H9 (cell line): ENCODE results near the gene VAV2. TPM values are rescaled to one million over a fixed set of nuclear protein-coding genes. Genes with fewer than 3 reads are reported as not detected.

Experiments used
- DNase-seq: peaks from one replicate; pipeline ENCODE4 v3.0.0-alpha.2; 2017
- H2AFZ ChIP-seq: one replicate; pipeline ENCODE4 v1.6.1; 2013; ENCODE audit warnings: mild to moderate bottlenecking, low read length, control low read depth, moderate library complexity
- H2AK5ac ChIP-seq: 2 replicates; pipeline ENCODE4 v1.6.1; 2013; ENCODE audit warnings: low read length, control low read depth, mixed read lengths; ENCODE audit not compliant: insufficient read length
- H2BK120ac ChIP-seq: one replicate; pipeline ENCODE4 v1.6.1; 2013; ENCODE audit warnings: low read depth, mild to moderate bottlenecking, low read length, control low read depth, inconsistent platforms; ENCODE audit not compliant: poor library complexity, severe bottlenecking
- H2BK12ac ChIP-seq: 2 replicates; pipeline ENCODE4 v1.6.1; 2013; ENCODE audit warnings: low read length, control low read depth, mixed read lengths, low read depth; ENCODE audit not compliant: insufficient read length
- H2BK15ac ChIP-seq: 2 replicates; pipeline ENCODE4 v1.6.1; 2013; ENCODE audit warnings: low read depth, low read length, control low read depth
- H2BK20ac ChIP-seq: one replicate; pipeline ENCODE4 v1.6.1; 2013; ENCODE audit warnings: low read depth, mild to moderate bottlenecking, low read length, control low read depth, inconsistent platforms; ENCODE audit not compliant: poor library complexity, severe bottlenecking
- H2BK5ac ChIP-seq: 2 replicates; pipeline ENCODE4 v1.6.1; 2013; ENCODE audit warnings: low read length, control low read depth, mixed read lengths; ENCODE audit not compliant: insufficient read length
- H3K14ac ChIP-seq: 2 replicates; pipeline ENCODE4 v1.6.1; 2013; ENCODE audit warnings: low read length, control low read depth; ENCODE audit not compliant: insufficient read depth
- H3K18ac ChIP-seq: 2 replicates; pipeline ENCODE4 v1.6.1; 2013; ENCODE audit warnings: low read depth, mild to moderate bottlenecking, mixed read lengths, low read length, control low read depth; ENCODE audit not compliant: insufficient read length
- H3K23ac ChIP-seq: 2 replicates; pipeline ENCODE4 v1.6.1; 2013; ENCODE audit warnings: low read length, control low read depth, mixed read lengths, low read depth; ENCODE audit not compliant: insufficient read length
- H3K23me2 ChIP-seq: 2 replicates; pipeline ENCODE4 v1.6.1; 2013; ENCODE audit warnings: low read depth, mild to moderate bottlenecking, mixed read lengths, low read length, control low read depth; ENCODE audit not compliant: insufficient read length, poor library complexity, severe bottlenecking
- H3K27ac ChIP-seq: 2 replicates; pipeline ENCODE4 v1.5.1; 2013; ENCODE audit warnings: low read length, control low read depth, mixed read lengths, low read depth; ENCODE audit not compliant: insufficient read length
- H3K27me3 ChIP-seq: 2 replicates; pipeline ENCODE4 v1.6.1; 2013; ENCODE audit warnings: low read length, control low read depth, inconsistent platforms; ENCODE audit not compliant: insufficient read depth
- H3K4ac ChIP-seq: 2 replicates; pipeline ENCODE4 v1.6.1; 2013; ENCODE audit warnings: low read depth, mild to moderate bottlenecking, control low read depth, inconsistent platforms, low read length, moderate library complexity
- H3K4me1 ChIP-seq: 2 replicates; pipeline ENCODE4 v1.6.1; 2013; ENCODE audit warnings: low read length, control low read depth, inconsistent platforms; ENCODE audit not compliant: insufficient read depth
- H3K4me2 ChIP-seq: 2 replicates; pipeline ENCODE4 v1.6.1; 2013; ENCODE audit warnings: low read length, control low read depth, mixed read lengths; ENCODE audit not compliant: insufficient read length, insufficient read depth
- H3K56ac ChIP-seq: 2 replicates; pipeline ENCODE4 v1.6.1; 2013; ENCODE audit warnings: low read depth, mild to moderate bottlenecking, mixed read lengths, low read length, control low read depth; ENCODE audit not compliant: insufficient read length
- H3K79me1 ChIP-seq: 2 replicates; pipeline ENCODE4 v1.6.1; 2013; ENCODE audit warnings: low read depth, mild to moderate bottlenecking, moderate library complexity, low read length, control low read depth, inconsistent platforms; ENCODE audit not compliant: insufficient read depth, poor library complexity, severe bottlenecking
- H3K79me2 ChIP-seq: 2 replicates; pipeline ENCODE4 v1.6.1; 2013; ENCODE audit warnings: low read length, control low read depth, inconsistent platforms; ENCODE audit not compliant: insufficient read depth
- H3K9ac ChIP-seq: 2 replicates; pipeline ENCODE4 v1.6.1; 2013; ENCODE audit warnings: low read length, control low read depth, mixed read lengths; ENCODE audit not compliant: insufficient read length; ENCODE audit errors: extremely low read depth
- H3K9me3 ChIP-seq: one replicate; pipeline ENCODE4 v1.6.1; 2013; ENCODE audit warnings: low read depth, low read length, inconsistent platforms; ENCODE audit not compliant: control insufficient read depth
- H3T11ph ChIP-seq: one replicate; pipeline ENCODE4 v1.6.1; 2013; ENCODE audit warnings: mild to moderate bottlenecking, low read length, control low read depth, inconsistent platforms
- H4K20me1 ChIP-seq: one replicate; pipeline ENCODE4 v1.6.1; 2013; ENCODE audit not compliant: control insufficient read depth, insufficient read length, insufficient read depth
- H4K5ac ChIP-seq: 2 replicates; pipeline ENCODE4 v1.6.1; 2013; ENCODE audit warnings: low read depth, mild to moderate bottlenecking, mixed read lengths, low read length, control low read depth; ENCODE audit not compliant: insufficient read length
- H4K8ac ChIP-seq: replicated peaks from 2 replicates; pipeline ENCODE4 v1.6.1; 2013; ENCODE audit warnings: low read length, control low read depth, mixed read lengths, low read depth; ENCODE audit not compliant: insufficient read length
- H4K91ac ChIP-seq: 2 replicates; pipeline ENCODE4 v1.6.1; 2013; ENCODE audit warnings: low read depth, mild to moderate bottlenecking, moderate library complexity, mixed read lengths, low read length, control low read depth; ENCODE audit not compliant: insufficient read length
- H3K27ac Mint-ChIP-seq, 3 experiments: 2 replicates in 2 of 3; 3 replicates in 1 of 3; pipeline ENCODE4 v1.8.0; 2020 to 2021; ENCODE audit warnings: mixed read lengths in 3 of 3, mild to moderate bottlenecking in 1 of 3, moderate library complexity in 1 of 3
- H3K27me3 Mint-ChIP-seq: 2 replicates; pipeline ENCODE4 v1.8.0; 2021; ENCODE audit warnings: low read depth, mild to moderate bottlenecking, moderate library complexity, mixed read lengths
- H3K36me3 Mint-ChIP-seq, 3 experiments: 2 replicates in 2 of 3; 3 replicates in 1 of 3; pipeline ENCODE4 v1.8.0; 2020 to 2021; ENCODE audit warnings: low read depth in 3 of 3, mixed read lengths in 3 of 3; ENCODE audit not compliant: insufficient read depth in 1 of 3
- H3K4me1 Mint-ChIP-seq, 2 experiments: 2 replicates each; pipeline ENCODE4 v1.8.0; 2020; ENCODE audit warnings: mixed read lengths in 2 of 2
- H3K4me3 Mint-ChIP-seq, 2 experiments: 2 replicates in 1 of 2; 3 replicates in 1 of 2; pipeline ENCODE4 v1.8.0; 2020 to 2021; ENCODE audit warnings: mild to moderate bottlenecking in 2 of 2, mixed read lengths in 2 of 2, moderate library complexity in 1 of 2
- H3K9me3 Mint-ChIP-seq, 2 experiments: 2 replicates in 1 of 2; 3 replicates in 1 of 2; pipeline ENCODE4 v1.8.0; 2020; ENCODE audit warnings: mild to moderate bottlenecking in 2 of 2, mixed read lengths in 2 of 2, moderate library complexity in 1 of 2
- WGBS: extraction: QIAGEN DNeasy Blood & Tissue Kit; methylation state at CpG from one replicate; pipeline ENCODE4 v1.1.7; 2013; ENCODE audit warnings: missing lambda C conversion rate, low lambda C conversion rate, mixed read lengths; ENCODE audit not compliant: insufficient read length; ENCODE audit errors: extremely low coverage; 5-methylcytosine and 5-hydroxymethylcytosine counted together
- total RNA-seq: library from RNA; stranded (reverse); gene quantifications from 2 replicates; pipeline ENCODE4 v1.2.1, GENCODE V29; 2021
- TF ChIP-seq, protein P1 (sequence below): fragments of 200-600 bp; sonication (generic); conservative IDR thresholded peaks from 3 replicates; pipeline ENCODE4 v1.8.0; 2021; ENCODE audit warnings: antibody characterized with exemption, mild to moderate bottlenecking

VAV2 gene
- total RNA-seq, 1 experiment from 2014 or later, result 58.7 TPM

DNA sequence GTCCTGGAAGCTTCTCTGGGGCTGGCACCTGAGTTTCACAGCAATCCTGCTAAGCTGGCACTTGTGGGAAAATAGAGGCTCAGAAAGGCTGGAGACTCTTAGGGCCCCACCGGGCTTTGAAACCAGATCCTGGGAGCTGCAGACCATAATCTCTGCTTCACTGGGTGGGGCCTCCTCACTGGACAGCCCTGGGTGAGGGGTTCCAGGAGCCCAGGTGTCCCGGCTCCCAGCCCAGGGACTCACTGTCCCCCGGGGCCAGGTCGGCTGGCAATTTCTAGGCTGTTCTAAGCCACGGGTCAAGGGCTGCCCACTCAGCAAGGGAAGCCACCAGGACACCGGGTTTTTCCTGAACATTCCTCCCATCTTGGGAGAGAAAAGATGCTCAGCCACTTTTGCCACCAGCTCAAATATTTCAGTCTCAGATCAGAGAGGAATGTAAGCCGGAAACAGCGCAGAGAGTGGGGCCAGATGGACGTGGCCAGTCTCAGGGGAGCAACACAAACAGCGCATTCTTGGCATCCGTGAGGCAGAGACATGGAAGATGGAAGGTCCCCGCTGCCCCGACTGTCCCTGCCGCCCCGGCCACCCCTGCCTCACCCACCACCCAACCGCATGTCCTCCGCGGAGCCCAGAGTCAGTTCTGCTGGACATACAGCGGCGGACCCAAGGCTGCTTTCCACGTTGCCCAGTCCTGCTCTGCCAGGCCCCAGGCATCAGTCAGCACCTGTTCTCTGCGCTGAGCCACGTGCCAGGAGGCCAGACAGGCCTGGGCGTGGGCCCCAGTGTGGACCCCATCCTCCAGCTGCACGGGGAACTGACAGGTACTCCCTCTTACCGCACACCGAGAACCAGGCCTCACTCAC, 72.6 kb downstream of the VAV2 start:
- Histone ChIP-seq H3K27ac (no peak overlapping the region), H2BK5ac (no peak overlapping the region), H2BK120ac (no peak overlapping the region), H3K27me3 (no peaks in the 10 kb centered on the region), H3K4ac (no peak overlapping the region), H3K9me3 (no peaks in the 10 kb centered on the region), H3T11ph (no peak overlapping the region), H3K4me2 (no peak overlapping the region), H2BK15ac (no peak overlapping the region), H4K91ac (no peak overlapping the region), H2BK12ac (no peak overlapping the region), H3K23me2 (no peaks in the 10 kb centered on the region), H3K4me1 (peaks cover 5% of the 10 kb centered on the region; the same call in 1 of the 2 replicates), H3K14ac (peak overlapping the region; percentile 10; the same call in 1 of the 2 replicates), H3K79me1 (no peaks in the 10 kb centered on the region), H2AFZ (no peak overlapping the region), H4K20me1 (peaks cover 5% of the 10 kb centered on the region), H3K56ac (no peak overlapping the region), H2BK20ac (no peak overlapping the region), H3K9ac (no peak overlapping the region), H3K18ac (no peak overlapping the region), H2AK5ac (no peak overlapping the region), H4K8ac (no peak overlapping the region), H3K79me2 (peaks cover 3% of the 10 kb centered on the region; the same call in 1 of the 2 replicates), H3K23ac (no peak overlapping the region), H4K5ac (no peak overlapping the region)
- H3K4me3 Mint-ChIP-seq, result no peak overlapping the region; a peak in 1 of 5 replicates
- peak overlapping the region; percentile 59 to 89 (median 71) for H3K27ac Mint-ChIP-seq
- peaks cover 0 to 9% (median 2%) of the 10 kb centered on the region in 3 experiments; a peak in 3 of 7 replicates for H3K36me3 Mint-ChIP-seq
- no peaks in the 10 kb centered on the region; a peak in 1 of 5 replicates for H3K9me3 Mint-ChIP-seq
- H3K4me1 Mint-ChIP-seq, result peaks cover 34 to 44% of the 10 kb centered on the region in 2 experiments
- WGBS, result no CpG with 5 or more reads among the region's 27 CpGs
- DNase-seq, result no peak
- H3K27me3 Mint-ChIP-seq, result no peaks in the 10 kb centered on the region
- TF ChIP-seq, protein P1, sequence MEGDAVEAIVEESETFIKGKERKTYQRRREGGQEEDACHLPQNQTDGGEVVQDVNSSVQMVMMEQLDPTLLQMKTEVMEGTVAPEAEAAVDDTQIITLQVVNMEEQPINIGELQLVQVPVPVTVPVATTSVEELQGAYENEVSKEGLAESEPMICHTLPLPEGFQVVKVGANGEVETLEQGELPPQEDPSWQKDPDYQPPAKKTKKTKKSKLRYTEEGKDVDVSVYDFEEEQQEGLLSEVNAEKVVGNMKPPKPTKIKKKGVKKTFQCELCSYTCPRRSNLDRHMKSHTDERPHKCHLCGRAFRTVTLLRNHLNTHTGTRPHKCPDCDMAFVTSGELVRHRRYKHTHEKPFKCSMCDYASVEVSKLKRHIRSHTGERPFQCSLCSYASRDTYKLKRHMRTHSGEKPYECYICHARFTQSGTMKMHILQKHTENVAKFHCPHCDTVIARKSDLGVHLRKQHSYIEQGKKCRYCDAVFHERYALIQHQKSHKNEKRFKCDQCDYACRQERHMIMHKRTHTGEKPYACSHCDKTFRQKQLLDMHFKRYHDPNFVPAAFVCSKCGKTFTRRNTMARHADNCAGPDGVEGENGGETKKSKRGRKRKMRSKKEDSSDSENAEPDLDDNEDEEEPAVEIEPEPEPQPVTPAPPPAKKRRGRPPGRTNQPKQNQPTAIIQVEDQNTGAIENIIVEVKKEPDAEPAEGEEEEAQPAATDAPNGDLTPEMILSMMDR, result no peak
